Mesothelial cell of epicardium (in vitro differentiated cells): Measurements from ENCODE around the gene KIF7. TPM values are rescaled to one million over a fixed set of nuclear protein-coding genes. Genes with fewer than 3 reads are reported as not detected.

Experiments used
- DNase-seq, 2 experiments: peaks; one replicate each; pipeline ENCODE4 v3.0.0; 2021; ENCODE audit warnings: low spot score in 2 of 2; ENCODE audit not compliant: unreplicated experiment in 2 of 2
- H3K27ac Mint-ChIP-seq: 2 replicates; pipeline ENCODE4 v1.8.0; 2021; ENCODE audit warnings: mixed read lengths
- H3K27me3 Mint-ChIP-seq: 2 replicates; pipeline ENCODE4 v1.8.0; 2021; ENCODE audit warnings: low read depth, mixed read lengths
- H3K36me3 Mint-ChIP-seq: 2 replicates; pipeline ENCODE4 v1.8.0; 2021; ENCODE audit warnings: mixed read lengths
- H3K4me1 Mint-ChIP-seq: 2 replicates; pipeline ENCODE4 v1.8.0; 2021; ENCODE audit warnings: mixed read lengths
- H3K4me3 Mint-ChIP-seq: 2 replicates; pipeline ENCODE4 v1.8.0; 2021; ENCODE audit warnings: mild to moderate bottlenecking, moderate library complexity, mixed read lengths
- H3K9me3 Mint-ChIP-seq: 2 replicates; pipeline ENCODE4 v1.8.0; 2021; ENCODE audit warnings: mixed read lengths
- total RNA-seq: library from RNA; stranded (reverse); gene quantifications from 3 replicates; pipeline ENCODE4 v1.2.1, GENCODE V29; 2021
- TF ChIP-seq, protein P1 (sequence below): fragments of 200-600 bp; sonication (generic); IDR thresholded peaks from one replicate; pipeline ENCODE4 v1.5.0; 2021; ENCODE audit warnings: antibody characterized with exemption; ENCODE audit not compliant: unreplicated experiment

The KIF7 gene
- total RNA-seq, 1 donor from 2014 or later, result 30.1 TPM

DNA sequence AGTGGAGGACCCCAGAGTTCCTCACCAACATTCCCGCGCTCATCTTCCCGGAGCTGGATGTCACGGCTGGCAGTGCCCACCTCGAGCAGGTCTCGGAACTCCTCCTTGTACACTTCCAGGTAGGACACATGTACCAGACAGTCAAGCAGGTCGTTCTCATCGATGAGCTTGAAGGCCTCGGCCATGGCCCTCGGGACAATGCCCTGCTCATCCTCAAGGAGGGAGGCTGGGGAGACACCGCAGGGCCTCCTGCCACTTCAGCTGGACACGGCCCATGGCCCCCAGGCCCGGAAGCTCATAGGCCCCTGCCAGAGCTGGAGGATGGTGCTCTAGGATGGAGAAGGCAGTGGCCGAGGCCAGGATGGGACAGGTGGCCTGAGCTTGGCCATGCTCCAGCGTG, 5.6 kb downstream of the KIF7 start:
- no peak overlapping the region for H3K4me3 Mint-ChIP-seq
- H3K9me3 Mint-ChIP-seq, result no peaks in the 10 kb centered on the region
- H3K27me3 Mint-ChIP-seq, result no peaks in the 10 kb centered on the region
- no peak for DNase-seq
- H3K36me3 Mint-ChIP-seq, result peaks cover 24% of the 10 kb centered on the region
- H3K4me1 Mint-ChIP-seq, result peaks cover 17% of the 10 kb centered on the region
- no peak overlapping the region for H3K27ac Mint-ChIP-seq
- TF ChIP-seq, protein P1, sequence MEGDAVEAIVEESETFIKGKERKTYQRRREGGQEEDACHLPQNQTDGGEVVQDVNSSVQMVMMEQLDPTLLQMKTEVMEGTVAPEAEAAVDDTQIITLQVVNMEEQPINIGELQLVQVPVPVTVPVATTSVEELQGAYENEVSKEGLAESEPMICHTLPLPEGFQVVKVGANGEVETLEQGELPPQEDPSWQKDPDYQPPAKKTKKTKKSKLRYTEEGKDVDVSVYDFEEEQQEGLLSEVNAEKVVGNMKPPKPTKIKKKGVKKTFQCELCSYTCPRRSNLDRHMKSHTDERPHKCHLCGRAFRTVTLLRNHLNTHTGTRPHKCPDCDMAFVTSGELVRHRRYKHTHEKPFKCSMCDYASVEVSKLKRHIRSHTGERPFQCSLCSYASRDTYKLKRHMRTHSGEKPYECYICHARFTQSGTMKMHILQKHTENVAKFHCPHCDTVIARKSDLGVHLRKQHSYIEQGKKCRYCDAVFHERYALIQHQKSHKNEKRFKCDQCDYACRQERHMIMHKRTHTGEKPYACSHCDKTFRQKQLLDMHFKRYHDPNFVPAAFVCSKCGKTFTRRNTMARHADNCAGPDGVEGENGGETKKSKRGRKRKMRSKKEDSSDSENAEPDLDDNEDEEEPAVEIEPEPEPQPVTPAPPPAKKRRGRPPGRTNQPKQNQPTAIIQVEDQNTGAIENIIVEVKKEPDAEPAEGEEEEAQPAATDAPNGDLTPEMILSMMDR, result no peak

DNA sequence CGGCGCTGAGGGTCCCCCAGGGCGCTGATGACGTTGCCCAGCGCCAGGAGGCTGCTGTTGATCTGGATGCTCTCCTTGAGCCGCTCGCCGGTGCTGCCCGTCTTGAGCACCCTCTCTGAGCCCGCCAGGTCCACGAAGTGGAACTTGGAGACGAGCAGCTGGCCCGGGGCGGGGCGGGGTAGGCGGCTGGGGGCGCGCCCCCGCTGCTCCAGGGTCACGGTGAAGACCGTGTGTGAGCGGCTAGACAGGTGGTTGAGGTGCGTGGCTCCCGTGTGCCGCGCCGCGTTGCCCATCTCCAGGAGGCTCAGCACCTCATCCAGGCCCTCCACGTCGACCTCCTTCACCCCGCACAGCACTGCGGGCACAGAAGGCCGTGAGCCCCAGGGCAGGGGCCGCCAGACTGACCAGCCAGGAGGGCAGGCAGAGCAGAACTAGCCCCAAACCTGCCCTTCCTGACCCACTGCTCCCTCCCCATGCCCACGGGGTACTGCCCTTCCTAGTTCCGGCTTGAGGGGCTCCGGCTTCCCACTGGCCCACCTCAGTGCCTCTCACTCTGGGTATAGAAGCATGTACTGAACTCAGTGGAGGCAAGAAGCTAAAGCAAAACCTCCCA, 6.1 kb downstream of the KIF7 start:
- Mint-ChIP-seq H3K4me3 (no peak overlapping the region), H3K27ac (no peak overlapping the region), H3K36me3 (peaks cover 27% of the 10 kb centered on the region), H3K4me1 (peaks cover 11% of the 10 kb centered on the region), H3K9me3 (no peaks in the 10 kb centered on the region), H3K27me3 (no peaks in the 10 kb centered on the region)
- peak in 1 of 2 experiments; percentile 31 for DNase-seq
- TF ChIP-seq, protein P1, result no peak

DNA sequence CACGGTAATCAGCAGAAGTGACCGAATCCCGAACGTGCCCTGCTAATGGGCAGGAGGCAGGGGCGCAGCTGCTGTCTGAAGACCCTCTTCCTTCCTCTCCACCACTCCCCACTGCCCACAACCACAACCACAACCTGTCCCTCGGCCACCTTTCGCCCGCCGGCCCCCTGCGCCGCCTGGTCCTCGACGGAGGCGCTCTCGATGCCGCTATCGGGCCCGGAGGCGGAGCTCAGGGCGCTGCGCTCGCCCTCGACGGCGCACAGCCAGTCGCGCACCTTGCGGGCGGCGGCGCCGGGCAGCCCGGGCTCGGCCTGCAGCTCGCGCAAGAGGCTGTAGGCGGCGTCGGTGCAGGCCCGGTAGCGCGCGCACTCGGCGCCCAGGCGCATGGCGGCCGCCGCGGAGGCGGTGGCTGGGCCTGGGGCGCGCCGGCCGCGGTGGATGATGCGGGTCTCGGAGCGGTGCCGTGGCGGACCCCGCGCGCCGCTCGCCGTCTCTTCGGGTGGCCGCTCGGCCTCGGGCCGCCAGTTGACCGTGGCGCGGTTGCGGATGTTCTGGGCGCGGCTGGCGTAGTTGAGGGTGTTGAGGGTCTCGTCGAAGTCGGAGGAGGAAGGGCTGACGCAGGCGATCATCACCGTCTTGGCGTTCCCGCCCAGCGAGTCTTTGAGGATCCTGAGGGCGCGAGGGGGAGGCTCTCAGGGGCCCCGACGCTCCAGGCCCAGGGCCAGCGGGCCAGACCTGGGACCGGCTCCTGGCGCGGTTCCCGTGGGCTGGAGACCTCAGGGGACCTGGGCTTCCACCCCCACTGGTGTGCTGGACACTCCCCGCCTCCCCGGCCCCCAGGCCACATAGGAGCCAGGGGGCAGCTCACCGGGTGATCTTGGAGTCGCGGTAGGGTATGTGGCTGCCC, 6.9 kb downstream of the KIF7 start:
- TF ChIP-seq, protein P1, result no peak
- Mint-ChIP-seq H3K27ac (no peak overlapping the region), H3K4me3 (no peak overlapping the region), H3K9me3 (no peaks in the 10 kb centered on the region), H3K36me3 (peaks cover 29% of the 10 kb centered on the region), H3K27me3 (no peaks in the 10 kb centered on the region), H3K4me1 (peaks cover 8% of the 10 kb centered on the region)
- peak in 1 of 2 experiments; percentile 33 for DNase-seq

DNA sequence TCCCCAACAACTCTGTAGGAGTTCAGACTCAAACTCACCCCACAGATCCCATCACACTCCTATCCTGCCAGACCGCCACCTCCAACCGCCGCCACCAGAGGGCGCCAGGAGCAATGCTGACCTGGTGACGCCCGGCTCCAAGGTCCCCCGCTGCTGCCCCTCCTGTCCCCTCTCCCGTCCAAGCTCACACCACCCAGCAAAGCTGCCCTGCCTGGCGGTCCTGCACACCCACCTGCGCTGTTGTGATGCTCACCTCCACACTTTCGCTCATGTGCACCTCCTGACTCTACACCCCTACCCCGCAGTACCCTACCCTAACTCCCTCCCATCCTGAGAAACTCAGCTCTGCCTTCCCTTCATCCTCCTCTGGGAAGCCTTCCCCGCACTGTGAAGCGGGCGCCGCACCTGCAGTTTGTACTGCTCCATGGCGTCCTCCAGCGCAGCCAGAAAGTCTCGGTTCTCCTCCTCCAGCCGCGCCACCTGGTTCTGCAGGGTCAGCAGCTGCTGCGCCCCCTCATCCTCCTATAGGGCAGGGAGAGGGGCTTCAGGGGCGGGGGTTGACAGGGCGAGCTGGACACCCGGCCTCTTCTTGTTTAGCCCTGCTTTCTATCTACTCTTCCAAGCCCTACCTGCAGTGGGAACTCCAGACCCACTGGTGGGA, 7.9 kb downstream of the KIF7 start:
- Mint-ChIP-seq H3K4me1 (peaks cover 3% of the 10 kb centered on the region), H3K36me3 (peaks cover 33% of the 10 kb centered on the region), H3K27me3 (no peaks in the 10 kb centered on the region), H3K9me3 (no peaks in the 10 kb centered on the region), H3K27ac (peak overlapping the region; percentile 61), H3K4me3 (no peak overlapping the region)
- TF ChIP-seq, protein P1, result peak; percentile 82
- DNase-seq, result peak; percentile 62 to 87

DNA sequence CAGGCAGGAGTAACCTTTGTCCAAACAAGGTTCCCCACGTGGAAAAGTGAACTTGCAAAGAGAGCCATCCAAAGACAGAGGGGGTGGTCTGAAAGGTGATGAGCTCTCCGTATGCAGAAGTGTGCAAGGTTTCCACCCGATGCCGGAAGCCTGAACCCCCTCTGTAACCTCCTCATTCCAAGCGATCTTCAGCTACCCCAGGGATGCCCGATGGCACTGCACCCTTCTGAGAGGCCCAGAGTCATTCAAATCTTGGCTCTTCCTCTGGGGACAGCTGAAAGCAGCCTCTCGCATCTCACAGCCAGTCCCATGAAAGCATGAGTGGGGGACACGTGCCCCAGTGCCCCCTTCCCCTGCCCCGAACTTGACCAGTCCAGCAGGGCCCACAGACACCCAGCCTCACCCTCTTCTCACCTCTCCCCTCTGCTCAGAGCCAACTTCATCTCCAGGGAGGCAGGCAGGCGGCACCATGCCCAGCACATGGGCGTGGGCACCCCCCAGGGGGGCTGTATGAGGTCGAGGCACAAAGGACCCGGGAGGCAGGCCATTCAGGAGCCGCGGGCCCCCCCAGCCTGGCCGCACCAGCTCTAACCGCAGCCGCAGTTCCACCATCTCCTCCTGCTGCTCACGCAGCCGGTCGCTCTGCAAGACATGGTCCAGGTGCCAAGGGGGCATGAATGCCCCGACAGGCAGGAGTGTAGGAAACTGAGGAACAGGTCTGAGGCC, 8.7 kb downstream of the KIF7 start:
- Mint-ChIP-seq H3K27me3 (no peaks in the 10 kb centered on the region), H3K4me1 (peaks cover 3% of the 10 kb centered on the region), H3K4me3 (no peak overlapping the region), H3K27ac (no peak overlapping the region), H3K36me3 (peaks cover 33% of the 10 kb centered on the region), H3K9me3 (no peaks in the 10 kb centered on the region)
- DNase-seq, result peak in 1 of 2 experiments; percentile 19
- TF ChIP-seq, protein P1, result no peak
